ENCODE measurements around the gene NPAS2. TPM values are rescaled to one million over a fixed set of nuclear protein-coding genes. Genes with fewer than 3 reads are reported as not detected.
A peak's percentile ranks its signal among the peaks of the same experiment; 100 is the strongest.

The NPAS2 gene
- total and polyA plus RNA-seq, 2 of the 8 experiments (the other 6 are each of a cell fraction or from before 2014, with no cell fraction given): 1.8 to 1.9 TPM

- 81% methylated on average over 20 of the region's 20 CpGs; no CpG with 5 or more reads in 1 of the 2 experiments for WGBS, 2 experiments (ENCODE audit: extremely low coverage in 1 of 2, insufficient coverage in 1 of 2, insufficient read length in 1 of 2, insufficient replicate concordance in 2 of 2, low coverage in 1 of 2, low lambda C conversion rate in 2 of 2, missing lambda C conversion rate in 1 of 2)
- ChIA-PET POLR2A (ENCODE audit: partially characterized antibody) (interaction anchor here (2.2 kb wide), 1 partner anchor 127 kb away, joined by 6 read pairs; the partner anchor contains the start of gene RPL31), CTCF (ENCODE audit: partially characterized antibody) (interaction anchor here (0.6 to 4.1 kb wide), 6 partner anchors 12 to 534 kb away, joined by 3 to 21 read pairs (median 4); no protein-coding TSS in a partner anchor)
- H2BK20ac ChIP-seq (ENCODE audit: low read length): no peak overlapping the region
- FAIRE-seq: no peak
- no peak overlapping the region for H2AFZ ChIP-seq (ENCODE audit: low read length)
- no peak overlapping the region for H3K4me3 ChIP-seq (ENCODE audit: extremely low read depth in 1 of 4, insufficient read depth in 2 of 4, low read depth in 3 of 4, low read length in 4 of 4)
- no peak overlapping the region for H4K91ac ChIP-seq (replicated peaks; ENCODE audit: insufficient read length, low read length)
- H3K9me3 ChIP-seq (ENCODE audit: insufficient read depth in 2 of 2, low read depth in 1 of 2, low read length in 1 of 2): no peaks in the 10 kb centered on the region
- H3K56ac ChIP-seq (replicated peaks; ENCODE audit: insufficient read length, low read depth, low read length): no peak overlapping the region
- H3K9ac ChIP-seq (replicated peaks in 1 of 4; ENCODE audit: extremely low read depth in 1 of 4, low read depth in 3 of 4, low read length in 3 of 4): no peak overlapping the region
- no peaks in the 10 kb centered on the region for H4K20me1 ChIP-seq (replicated peaks in 1 of 2; ENCODE audit: control insufficient read depth in 1 of 2, insufficient read depth in 2 of 2, low read length in 2 of 2)
- no peak overlapping the region for H3K18ac ChIP-seq (ENCODE audit: extremely low read depth, low read length)
- H3K79me2 ChIP-seq (ENCODE audit: control insufficient read depth in 1 of 2, insufficient read depth in 2 of 2, low read length in 2 of 2): no peaks in the 10 kb centered on the region
- no peak overlapping the region for H3K27ac ChIP-seq (ENCODE audit: low read depth, low read length)
- no peak overlapping the region for H4K8ac ChIP-seq (ENCODE audit: extremely low read depth, insufficient read depth, low read length)
- no peak overlapping the region for H2BK5ac ChIP-seq (ENCODE audit: low read depth, low read length)
- H3K4me1 ChIP-seq (replicated peaks in 1 of 4; ENCODE audit: control insufficient read depth in 3 of 4, insufficient read depth in 4 of 4, low read length in 3 of 4): no peaks in the 10 kb centered on the region; a peak in 3 of 7 replicates
- no peaks in the 10 kb centered on the region for H3K27me3 ChIP-seq (replicated peaks in 1 of 4; ENCODE audit: control insufficient read depth in 3 of 4, extremely low read depth in 1 of 4, insufficient read depth in 3 of 4, low read length in 3 of 4)
- H3K23me2 ChIP-seq (ENCODE audit: low read depth, low read length): no peaks in the 10 kb centered on the region
- H3K79me1 ChIP-seq (ENCODE audit: low read depth, low read length): no peaks in the 10 kb centered on the region
- no peak overlapping the region for H3K14ac ChIP-seq (ENCODE audit: insufficient read length)
- no peak overlapping the region for H2BK12ac ChIP-seq (ENCODE audit: low read depth, low read length)
- no peak overlapping the region for H3K4ac ChIP-seq (replicated peaks; ENCODE audit: insufficient read length, low read depth, low read length)
- no peaks in the 10 kb centered on the region for H3K36me3 ChIP-seq (ENCODE audit: control insufficient read depth in 2 of 4, insufficient read depth in 4 of 4, low read length in 3 of 4)
- no peak overlapping the region for H3K23ac ChIP-seq (ENCODE audit: insufficient read length)
- no peak for DNase-seq (ENCODE audit: low read depth in 1 of 2, low spot score in 2 of 2)
- H3K4me2 ChIP-seq (ENCODE audit: insufficient read depth in 1 of 2, low read depth in 2 of 2, low read length in 2 of 2): no peak overlapping the region
- no peak overlapping the region for H4K5ac ChIP-seq (ENCODE audit: insufficient read length, low read depth, low read length)
- no peak overlapping the region for H2BK120ac ChIP-seq (replicated peaks; ENCODE audit: low read depth, low read length)
- H2BK15ac ChIP-seq (ENCODE audit: low read length): no peak overlapping the region
- H2AK5ac ChIP-seq (ENCODE audit: low read depth, low read length): peak overlapping the region; percentile 32; the same call in 1 of the 2 replicates
- TF ChIP-seq TCF12 (IDR thresholded peaks at IDR 0.05; ENCODE audit: low read depth, low read length) (no peak), CHD2 (IDR thresholded peaks at IDR 0.05; ENCODE audit: low read length) (no peak), ASH2L (IDR thresholded peaks at IDR 0.05; ENCODE audit: low read length) (no peak), SIRT6 (IDR thresholded peaks at IDR 0.05; ENCODE audit: low read length) (no peak), BACH1 (IDR thresholded peaks at IDR 0.05; ENCODE audit: low read length) (no peak)
Observed at GRCh38 chr2:100875516-100876230, 55.7 kb downstream of the NPAS2 start.

Measured in H1 (cell line).